ENCODE data around the gene ICAM1.

The ICAM1 gene

GRCh38 chr19:10245189-10245939 is 25.6 kb upstream of the ICAM1 start:
- DNase-seq, result no peak

DNA sequence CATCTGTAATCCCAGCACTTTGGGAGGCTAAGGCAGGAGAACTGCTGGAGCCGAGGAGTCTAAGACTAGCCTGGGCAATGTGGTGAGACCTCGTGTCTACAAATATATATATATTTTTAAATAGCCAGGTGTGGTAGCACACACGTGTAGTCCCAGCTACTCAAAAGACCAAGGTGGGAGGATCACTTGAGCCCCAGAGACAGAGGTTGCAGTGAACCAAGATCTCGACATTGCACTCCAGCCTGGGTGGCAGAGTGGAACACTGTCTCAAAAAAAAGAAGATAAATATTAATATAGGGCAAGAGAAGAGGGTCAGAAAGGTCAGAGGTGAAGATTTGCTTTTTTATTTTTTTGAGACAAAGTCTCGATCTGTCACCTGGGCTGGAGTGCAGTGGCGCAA is 24.4 kb upstream of the ICAM1 start:
- DNase-seq, result no peak

- DNase-seq, result peak; percentile 99
These were observed 18.9 kb upstream of the ICAM1 start, which contains the start of gene MRPL4 for GRCh38 chr19:10251792-10252694. Gene MRPL4, plus strand, starts transcription at chr19:10252214. Its CDS starts 40 bp downstream, at chr19:10252254.

GRCh38 chr19:10252707-10253106 is 18.2 kb upstream of the ICAM1 start:
- no peak for DNase-seq

- DNase-seq, result no peak
These were observed 16.7 kb upstream of the ICAM1 start for GRCh38 chr19:10254244-10254643.

- DNase-seq, result no peak
These were observed 15.6 kb upstream of the ICAM1 start for GRCh38 chr19:10255358-10255757.

DNA sequence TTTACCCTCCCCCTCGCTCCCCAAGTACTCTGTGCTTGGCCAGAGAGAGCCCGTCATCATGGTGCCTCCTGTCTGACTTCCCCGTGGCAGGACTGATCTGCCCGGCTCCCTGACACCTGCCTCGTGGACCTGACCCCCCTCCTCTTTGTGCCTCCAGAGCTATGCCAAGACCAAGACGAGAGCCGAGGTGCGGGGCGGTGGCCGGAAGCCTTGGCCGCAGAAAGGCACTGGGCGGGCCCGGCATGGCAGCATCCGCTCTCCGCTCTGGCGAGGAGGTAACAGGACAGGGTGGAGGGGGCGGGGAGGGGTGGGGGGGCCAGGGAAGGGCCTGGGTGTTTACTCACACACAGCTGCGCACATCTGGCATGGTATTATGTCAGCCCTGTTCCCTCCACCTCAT is 14.4 kb upstream of the ICAM1 start:
- DNase-seq, result no peak

- no peak for DNase-seq
These were observed 13.8 kb upstream of the ICAM1 start for GRCh38 chr19:10256970-10257615.

- no peak for DNase-seq
These were observed 12.7 kb upstream of the ICAM1 start for GRCh38 chr19:10258080-10258710.

- DNase-seq, result peak; percentile 72
These were observed 11.6 kb upstream of the ICAM1 start for GRCh38 chr19:10259162-10259905.

DNA sequence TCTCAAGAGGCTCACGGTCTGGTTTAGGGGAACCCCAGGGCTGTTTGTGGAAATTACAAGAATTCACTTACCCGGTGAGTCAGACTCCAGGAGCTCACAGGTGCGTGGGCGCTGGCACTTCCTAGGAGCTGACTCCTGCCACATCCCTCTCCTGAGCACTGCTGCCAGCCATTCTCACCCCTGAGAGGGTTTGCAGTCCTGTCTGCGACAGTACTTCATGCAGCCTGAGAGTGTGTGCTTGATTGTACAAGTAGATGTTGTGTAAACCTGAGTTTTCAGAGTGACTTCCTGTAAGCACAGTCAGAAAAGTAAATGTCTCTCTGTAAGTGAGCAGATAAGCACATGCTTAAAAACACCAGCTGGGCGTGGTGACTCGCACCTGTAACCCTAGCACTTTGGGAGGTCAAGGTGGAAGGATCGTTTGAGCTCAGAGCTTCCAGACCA is 10.8 kb upstream of the ICAM1 start:
- no peak for DNase-seq

- DNase-seq, result no peak
These were observed 8.1 kb upstream of the ICAM1 start for GRCh38 chr19:10262771-10263170.

- DNase-seq, result no peak
These were observed 4.2 kb upstream of the ICAM1 start for GRCh38 chr19:10266706-10267105.

- no peak for DNase-seq
These were observed 2.8 kb upstream of the ICAM1 start for GRCh38 chr19:10268071-10268470.

DNA sequence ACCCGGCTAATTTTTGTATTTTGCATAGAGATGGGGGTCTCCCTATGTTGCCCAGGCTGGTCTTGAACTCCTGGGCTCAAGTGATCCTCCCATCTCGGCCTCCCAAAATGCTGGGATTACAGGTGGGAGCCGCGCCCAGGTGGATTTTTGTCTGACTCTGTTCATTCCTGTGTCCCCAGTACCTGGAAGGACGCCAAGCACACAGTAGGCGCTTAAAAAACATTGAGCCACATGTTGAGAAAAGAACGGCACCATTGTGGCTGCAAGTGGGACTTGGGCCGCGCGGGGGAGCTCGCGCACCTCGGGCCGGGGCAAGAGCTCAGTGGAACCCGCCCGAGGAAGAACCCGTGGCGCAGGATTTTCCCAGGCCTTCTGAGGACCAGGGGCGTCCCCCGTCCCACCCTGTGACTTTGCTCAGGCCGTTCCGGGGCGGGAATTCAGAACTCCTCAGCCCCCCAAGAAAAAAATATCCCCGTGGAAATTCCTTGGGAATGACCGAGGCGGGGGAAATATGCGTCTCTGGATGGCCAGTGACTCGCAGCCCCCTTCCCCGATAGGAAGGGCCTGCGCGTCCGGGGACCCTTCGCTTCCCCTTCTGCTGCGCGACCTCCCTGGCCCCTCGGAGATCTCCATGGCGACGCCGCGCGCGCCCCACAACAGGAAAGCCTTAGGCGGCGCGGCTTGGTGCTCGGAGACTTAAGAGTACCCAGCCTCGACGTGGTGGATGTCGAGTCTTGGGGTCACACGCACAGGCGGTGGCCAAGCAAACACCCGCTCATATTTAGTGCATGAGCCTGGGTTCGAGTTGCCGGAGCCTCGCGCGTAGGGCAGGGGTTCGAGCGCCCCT is 1.4 kb upstream of the ICAM1 start:
- peak; percentile 42 for DNase-seq

GRCh38 chr19:10270180-10270615 is 722 bp upstream of the ICAM1 start:
- no peak for DNase-seq

GRCh38 chr19:10271543-10272086 is 695 bp downstream of the ICAM1 start:
- no peak for DNase-seq

GRCh38 chr19:10274589-10274988 is 3.7 kb downstream of the ICAM1 start:
- DNase-seq, result no peak

DNA sequence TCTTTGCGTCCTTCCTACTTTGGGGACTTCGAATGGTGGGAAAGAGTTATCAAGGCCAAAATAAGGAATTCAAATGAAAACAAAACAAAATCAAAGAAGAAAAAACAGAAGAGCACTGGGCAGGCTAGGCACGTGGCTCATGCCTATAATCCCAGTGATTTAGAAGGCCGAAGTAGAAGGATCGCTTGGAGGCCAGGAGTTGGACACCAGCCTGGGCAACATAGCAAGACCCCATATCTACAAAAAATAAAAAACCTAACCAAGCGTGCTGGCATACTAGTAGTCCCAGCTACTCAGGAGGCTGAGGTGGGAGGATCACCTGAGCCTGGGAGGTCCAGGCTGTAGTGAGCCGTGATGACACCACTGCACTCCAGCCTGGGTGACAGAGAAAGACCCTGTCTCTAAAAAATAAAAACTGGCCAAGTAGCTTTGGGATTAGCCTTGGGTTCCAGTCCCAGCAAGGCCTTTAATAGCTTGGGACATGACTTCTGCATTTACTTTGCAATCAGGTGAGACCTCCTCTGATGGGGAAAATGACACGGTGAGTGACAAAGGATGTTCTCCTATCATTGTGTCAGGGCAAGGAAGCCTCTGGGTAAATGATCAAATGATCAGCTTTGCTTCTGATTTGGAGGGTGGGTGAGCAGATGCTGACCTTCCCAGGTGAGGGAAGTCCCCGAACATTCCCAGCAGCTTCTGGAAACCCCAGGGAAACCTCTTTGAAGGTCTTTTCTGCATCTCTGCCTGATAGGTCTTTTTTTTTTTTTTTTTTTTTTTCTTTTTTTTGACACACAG is 7.1 kb downstream of the ICAM1 start:
- DNase-seq, result no peak

DNA sequence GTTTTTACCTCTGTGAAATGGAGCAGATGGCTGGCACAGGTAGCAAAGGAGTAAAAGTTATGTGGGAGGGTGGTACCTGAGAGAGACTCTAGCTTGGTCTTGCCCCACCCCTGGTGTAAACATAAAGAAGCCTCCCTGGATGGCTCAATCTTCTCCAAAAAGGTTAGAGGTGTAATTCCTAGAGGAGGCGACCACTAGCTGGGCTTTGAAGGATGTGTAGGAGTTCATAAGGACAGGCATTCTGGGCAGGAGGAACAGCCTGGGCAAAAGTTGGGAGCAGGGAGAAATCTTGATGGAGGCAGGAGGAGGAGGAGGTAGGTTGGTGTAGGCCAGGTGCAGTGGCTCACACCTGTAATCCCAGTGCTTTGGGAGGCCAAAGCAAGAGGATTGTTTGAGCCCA is 8.0 kb downstream of the ICAM1 start:
- DNase-seq, result no peak
